22Rv1 (cell line): ENCODE measurements around the gene ANO9.
"Not testable (repeated sequence)": the region's sequence is repeated elsewhere in the genome, so short reads cannot be mapped to it uniquely, and the experiment has no call there.

Experiments used
- H3K27ac ChIP-seq: fragments of 450-650 bp; 2 replicates; pipeline ENCODE4 v1.5.1; 2017
- ZFX ChIP-seq: fragments of 450-650 bp; IDR thresholded peaks from 2 replicates; pipeline ENCODE4 v1.6.1; 2017; ENCODE audit warnings: antibody characterized with exemption, borderline replicate concordance
- TF ChIP-seq, protein P1 (sequence below): fragments of 450-650 bp; IDR thresholded peaks from 2 replicates; pipeline ENCODE4 v1.5.1; 2017; ENCODE audit warnings: mild to moderate bottlenecking

Gene ANO9

DNA sequence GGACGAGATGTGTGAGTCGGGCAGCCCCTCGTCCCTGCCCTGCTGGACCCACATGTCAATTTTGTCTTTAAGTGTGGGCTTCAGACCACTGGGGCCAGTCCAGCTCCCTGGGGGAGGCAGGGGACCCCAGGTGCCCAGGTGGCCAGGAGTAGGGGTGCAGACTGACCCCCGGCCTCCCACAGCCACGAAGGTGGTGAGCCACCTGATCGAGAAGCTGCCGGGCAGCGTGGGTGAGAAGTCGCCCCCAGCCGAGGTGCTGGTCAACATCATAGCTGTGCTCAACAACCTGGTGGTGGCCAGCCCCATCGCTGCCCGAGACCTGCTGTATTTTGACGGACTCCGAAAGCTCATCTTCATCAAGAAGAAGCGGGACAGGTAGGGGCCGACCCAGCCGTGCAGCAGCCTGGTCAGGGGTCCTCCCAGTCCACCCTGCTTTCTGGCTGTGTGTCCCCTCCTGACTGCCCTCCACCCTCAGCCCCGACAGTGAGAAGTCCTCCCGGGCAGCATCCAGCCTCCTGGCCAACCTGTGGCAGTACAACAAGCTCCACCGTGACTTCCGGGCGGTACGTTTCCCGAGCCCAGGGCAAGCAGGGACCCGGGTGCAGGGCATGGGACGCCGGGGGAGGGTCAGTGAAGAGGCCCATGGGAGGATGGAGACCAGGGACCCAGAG is 37.9 kb downstream of the ANO9 start:
- H3K27ac ChIP-seq = peak overlapping the region; percentile 73; the same call in 1 of the 2 replicates
- TF ChIP-seq, protein P1, sequence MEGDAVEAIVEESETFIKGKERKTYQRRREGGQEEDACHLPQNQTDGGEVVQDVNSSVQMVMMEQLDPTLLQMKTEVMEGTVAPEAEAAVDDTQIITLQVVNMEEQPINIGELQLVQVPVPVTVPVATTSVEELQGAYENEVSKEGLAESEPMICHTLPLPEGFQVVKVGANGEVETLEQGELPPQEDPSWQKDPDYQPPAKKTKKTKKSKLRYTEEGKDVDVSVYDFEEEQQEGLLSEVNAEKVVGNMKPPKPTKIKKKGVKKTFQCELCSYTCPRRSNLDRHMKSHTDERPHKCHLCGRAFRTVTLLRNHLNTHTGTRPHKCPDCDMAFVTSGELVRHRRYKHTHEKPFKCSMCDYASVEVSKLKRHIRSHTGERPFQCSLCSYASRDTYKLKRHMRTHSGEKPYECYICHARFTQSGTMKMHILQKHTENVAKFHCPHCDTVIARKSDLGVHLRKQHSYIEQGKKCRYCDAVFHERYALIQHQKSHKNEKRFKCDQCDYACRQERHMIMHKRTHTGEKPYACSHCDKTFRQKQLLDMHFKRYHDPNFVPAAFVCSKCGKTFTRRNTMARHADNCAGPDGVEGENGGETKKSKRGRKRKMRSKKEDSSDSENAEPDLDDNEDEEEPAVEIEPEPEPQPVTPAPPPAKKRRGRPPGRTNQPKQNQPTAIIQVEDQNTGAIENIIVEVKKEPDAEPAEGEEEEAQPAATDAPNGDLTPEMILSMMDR = no peak

DNA sequence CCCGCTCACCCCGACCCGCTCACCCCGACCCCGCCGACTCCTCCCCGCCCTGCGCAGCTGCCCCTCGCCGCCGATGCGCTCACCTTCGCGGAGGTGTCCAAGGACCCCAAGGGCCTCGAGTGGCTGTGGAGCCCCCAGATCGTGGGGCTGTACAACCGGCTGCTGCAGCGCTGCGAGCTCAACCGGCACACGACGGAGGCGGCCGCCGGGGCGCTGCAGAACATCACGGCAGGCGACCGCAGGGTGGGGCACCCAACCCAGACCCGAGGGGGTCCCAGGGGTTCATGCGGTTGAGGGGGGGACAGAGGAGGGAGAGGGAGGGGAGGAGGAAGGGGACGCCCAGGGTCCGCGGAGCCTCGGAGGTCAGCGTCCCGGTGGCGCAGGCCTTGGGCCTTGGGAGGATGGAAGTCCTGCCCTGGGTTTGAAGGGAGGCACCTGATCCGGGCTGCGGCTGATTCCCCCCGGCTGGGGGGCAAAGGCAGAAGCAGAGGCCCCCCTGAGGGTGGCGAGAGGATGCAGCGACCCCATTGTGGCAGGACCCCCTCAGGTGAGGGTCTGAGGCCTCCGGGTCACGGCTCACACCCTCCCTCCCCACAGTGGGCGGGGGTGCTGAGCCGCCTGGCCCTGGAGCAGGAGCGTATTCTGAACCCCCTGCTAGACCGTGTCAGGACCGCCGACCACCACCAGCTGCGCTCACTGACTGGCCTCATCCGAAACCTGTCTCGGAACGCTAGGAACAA is 38.6 kb downstream of the ANO9 start:
- no peak for TF ChIP-seq ZFX
- TF ChIP-seq, protein P1 = no peak
- H3K27ac ChIP-seq = 0 out of 2 replicates have a peak overlapping the region, but pooled peaks have one; percentile 73

DNA sequence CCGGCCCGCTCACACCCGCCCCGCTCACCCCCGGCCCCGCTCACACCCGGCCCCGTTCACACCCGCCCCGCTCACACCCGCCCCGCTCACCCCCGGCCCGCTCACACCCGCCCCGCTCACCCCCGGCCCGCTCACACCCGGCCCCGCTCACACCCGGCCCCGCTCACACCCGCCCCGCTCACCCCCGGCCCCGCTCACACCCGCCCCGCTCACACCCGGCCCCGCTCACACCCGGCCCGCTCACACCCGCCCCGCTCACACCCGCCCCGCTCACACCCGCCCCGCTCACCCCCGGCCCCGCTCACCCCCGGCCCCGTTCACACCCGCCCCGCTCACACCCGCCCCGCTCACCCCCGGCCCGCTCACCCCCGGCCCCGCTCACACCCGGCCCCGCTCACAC is 40.6 kb downstream of the ANO9 start:
- not testable (repeated sequence) for H3K27ac ChIP-seq

DNA sequence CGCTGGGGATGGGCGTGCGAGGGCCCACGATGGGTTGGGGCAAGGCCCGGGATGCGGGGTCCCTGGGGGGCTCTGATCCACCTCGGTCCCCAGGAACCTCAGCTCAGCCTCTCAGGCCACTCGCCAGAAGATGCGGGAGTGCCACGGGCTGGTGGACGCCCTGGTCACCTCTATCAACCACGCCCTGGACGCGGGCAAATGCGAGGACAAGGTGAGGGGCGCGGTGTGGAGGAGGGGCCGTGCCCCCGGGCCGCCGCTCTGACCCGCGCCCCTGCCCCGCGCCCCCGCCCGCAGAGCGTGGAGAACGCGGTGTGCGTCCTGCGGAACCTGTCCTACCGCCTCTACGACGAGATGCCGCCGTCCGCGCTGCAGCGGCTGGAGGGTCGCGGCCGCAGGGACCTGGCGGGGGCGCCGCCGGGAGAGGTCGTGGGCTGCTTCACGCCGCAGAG is 41.5 kb downstream of the ANO9 start:
- H3K27ac ChIP-seq = no peak overlapping the region
- TF ChIP-seq, protein P1 = no peak
- TF ChIP-seq ZFX = no peak

DNA sequence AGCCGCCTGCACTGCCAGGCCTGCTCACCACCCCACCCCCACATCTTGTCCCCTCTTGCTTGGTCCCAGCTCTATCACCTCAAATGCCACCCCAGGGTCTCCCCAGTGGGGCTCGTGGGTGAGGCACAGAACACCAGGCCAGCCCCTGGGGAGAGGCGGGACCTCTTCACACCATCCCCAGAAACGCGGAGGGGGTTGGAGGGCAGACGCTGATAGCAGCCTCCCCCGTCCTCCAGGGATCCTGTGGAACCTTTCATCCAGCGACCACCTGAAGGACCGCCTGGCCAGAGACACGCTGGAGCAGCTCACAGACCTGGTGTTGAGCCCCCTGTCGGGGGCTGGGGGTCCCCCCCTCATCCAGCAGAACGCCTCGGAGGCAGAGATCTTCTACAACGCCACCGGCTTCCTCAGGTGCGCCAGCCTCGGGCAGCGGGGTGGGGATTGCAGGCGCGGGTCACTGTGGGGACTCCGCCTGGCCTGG is 42.0 kb downstream of the ANO9 start:
- TF ChIP-seq, protein P1 = no peak
- TF ChIP-seq ZFX = no peak
- no peak overlapping the region for H3K27ac ChIP-seq

DNA sequence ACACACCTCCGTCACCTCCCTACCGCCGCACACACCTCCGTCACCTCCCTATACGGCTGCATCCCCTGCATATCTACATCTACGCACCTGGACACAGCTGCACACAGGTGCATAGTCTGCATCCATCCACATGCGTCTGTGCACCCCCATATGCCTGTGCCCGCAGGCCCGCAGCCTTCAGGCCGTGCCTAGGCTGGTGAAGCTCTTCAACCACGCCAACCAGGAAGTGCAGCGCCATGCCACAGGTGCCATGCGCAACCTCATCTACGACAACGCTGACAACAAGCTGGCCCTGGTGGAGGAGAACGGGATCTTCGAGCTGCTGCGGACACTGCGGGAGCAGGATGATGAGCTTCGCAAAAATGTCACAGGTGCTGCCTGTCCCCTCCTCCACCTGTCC is 43.0 kb downstream of the ANO9 start:
- TF ChIP-seq, protein P1 = no peak
- TF ChIP-seq ZFX = no peak
- H3K27ac ChIP-seq = no peak overlapping the region

DNA sequence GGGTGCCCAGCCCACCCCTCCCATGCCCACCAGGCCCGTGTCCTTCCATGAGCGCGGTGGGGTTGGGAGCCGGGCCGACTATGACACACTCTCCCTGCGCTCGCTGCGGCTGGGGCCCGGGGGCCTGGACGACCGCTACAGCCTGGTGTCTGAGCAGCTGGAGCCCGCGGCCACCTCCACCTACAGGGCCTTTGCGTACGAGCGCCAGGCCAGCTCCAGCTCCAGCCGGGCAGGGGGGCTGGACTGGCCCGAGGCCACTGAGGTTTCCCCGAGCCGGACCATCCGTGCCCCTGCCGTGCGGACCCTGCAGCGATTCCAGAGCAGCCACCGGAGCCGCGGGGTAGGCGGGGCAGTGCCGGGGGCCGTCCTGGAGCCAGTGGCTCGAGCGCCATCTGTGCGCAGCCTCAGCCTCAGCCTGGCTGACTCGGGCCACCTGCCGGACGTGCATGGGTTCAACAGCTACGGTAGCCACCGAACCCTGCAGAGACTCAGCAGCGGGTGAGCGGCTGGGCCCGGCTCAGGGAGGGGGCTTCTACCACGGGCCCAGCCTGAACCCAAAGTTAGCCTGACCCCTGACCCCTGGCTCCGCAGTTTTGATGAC is 44.8 kb downstream of the ANO9 start:
- no peak for TF ChIP-seq ZFX
- TF ChIP-seq, protein P1 = no peak
- H3K27ac ChIP-seq = no peak overlapping the region
